ENCODE results near the gene GPR108.

DNA sequence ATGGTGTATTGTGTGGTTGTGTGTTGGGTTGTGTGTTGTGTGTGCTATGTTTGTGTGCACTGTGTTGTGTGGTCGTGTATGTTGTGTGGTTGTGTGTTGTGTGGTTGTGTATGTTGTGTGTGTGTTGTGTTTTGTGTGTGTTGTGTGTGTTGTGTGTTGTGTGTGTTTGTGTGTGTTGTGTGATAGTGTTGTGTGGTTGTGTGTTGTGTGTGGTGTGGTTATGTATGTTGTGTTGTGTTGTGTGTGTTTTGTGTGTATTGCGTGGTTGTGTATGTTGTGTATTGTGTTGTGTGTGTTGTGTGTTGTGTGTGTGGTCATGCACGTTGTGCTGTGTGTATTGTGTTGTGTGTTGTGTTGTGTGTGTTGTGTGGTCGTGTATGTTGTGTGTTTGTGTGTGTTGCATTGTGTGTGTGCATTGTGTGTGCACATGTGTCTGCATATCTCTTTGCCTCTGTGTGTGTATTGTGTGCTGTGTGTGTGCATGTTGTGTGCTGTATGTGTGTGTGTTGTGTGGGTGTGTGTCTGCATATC is 19.9 kb downstream of the GPR108 start:
- TF ChIP-seq, protein P1, sequence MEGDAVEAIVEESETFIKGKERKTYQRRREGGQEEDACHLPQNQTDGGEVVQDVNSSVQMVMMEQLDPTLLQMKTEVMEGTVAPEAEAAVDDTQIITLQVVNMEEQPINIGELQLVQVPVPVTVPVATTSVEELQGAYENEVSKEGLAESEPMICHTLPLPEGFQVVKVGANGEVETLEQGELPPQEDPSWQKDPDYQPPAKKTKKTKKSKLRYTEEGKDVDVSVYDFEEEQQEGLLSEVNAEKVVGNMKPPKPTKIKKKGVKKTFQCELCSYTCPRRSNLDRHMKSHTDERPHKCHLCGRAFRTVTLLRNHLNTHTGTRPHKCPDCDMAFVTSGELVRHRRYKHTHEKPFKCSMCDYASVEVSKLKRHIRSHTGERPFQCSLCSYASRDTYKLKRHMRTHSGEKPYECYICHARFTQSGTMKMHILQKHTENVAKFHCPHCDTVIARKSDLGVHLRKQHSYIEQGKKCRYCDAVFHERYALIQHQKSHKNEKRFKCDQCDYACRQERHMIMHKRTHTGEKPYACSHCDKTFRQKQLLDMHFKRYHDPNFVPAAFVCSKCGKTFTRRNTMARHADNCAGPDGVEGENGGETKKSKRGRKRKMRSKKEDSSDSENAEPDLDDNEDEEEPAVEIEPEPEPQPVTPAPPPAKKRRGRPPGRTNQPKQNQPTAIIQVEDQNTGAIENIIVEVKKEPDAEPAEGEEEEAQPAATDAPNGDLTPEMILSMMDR (conservative IDR thresholded peaks at IDR 0.05; ENCODE audit: low read length) = no peak
- TF ChIP-seq EZH2phosphoT487 (IDR thresholded peaks at IDR 0.05; ENCODE audit: borderline replicate concordance) = no peak
